NT2/D1 (cell line): ENCODE results near the gene TDRD7.

ENCODE experiments used
- SUZ12 ChIP-seq: IDR thresholded peaks from 2 replicates; pipeline ENCODE4 v1.6.1; 2011; ENCODE audit not compliant: insufficient read length, insufficient read depth; ENCODE audit errors: extremely low read depth
- YY1 ChIP-seq: IDR thresholded peaks from 2 replicates; pipeline ENCODE4 v1.6.1; 2011; ENCODE audit not compliant: insufficient read length, insufficient read depth
- ZNF274 ChIP-seq: IDR thresholded peaks from 2 replicates; pipeline ENCODE4 v1.6.1; 2011; ENCODE audit warnings: mild to moderate bottlenecking, low read depth, low read length

DNA sequence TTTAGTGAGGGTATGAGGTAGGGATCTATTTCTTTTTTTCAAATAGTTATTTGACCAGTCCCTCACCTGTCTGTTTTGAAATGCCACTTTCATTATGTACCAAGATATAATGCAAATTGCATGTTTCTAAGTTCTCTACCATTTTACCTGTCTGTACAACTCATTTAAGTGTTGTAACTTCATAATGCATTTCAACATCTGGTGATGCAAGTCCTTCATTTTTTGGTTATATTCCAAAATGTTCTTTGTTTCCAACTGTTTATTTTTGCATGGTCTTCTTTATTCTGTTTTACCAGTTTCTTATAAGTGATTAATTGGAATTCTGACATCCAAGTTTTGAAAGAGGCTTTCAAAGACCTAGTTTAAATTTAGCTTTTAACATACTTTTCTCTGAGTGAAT lies 26.8 kb downstream of the TDRD7 start:
- no peak for TF ChIP-seq ZNF274
- TF ChIP-seq SUZ12: no peak
- TF ChIP-seq YY1: no peak
